ENCODE measurements around the gene TADA2A.

TADA2A gene

DNA sequence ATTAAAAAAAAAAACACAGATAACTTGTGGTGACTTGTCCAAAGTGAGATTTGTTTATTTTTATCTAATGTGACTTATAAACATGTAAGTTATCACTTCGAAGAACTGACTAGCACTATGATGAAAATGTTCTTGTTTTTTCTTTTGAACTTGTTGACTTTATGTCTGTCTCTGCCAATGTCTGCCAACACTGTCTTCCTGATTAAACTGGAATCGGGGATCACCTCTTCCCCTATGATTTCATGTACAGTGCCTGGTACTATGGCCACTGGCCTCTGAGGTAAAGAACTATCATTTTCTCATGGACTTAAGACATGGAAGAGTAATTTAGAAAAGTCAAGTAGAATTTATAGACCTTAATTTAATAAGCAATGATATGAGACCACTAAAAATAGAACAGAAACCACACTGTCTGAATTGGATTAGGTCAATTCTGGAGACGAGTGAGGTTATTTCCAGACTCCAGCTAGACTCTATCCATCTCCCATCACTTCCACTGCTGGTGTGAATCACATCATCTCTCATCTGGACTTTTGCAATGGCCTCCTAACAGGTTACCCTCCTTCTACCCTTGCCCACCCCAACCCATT lies 22.0 kb upstream of the TADA2A start:
- no peaks in the 10 kb centered on the region for H3K9me3 ChIP-seq (ENCODE audit: insufficient read depth, low read depth, low read length)
- H3K79me1 ChIP-seq (ENCODE audit: low read length) = no peaks in the 10 kb centered on the region
- H3K23ac ChIP-seq (ENCODE audit: low read length) = no peak overlapping the region
- no peak overlapping the region for H3K14ac ChIP-seq (ENCODE audit: low read length)
- no peak overlapping the region for H4K8ac ChIP-seq (ENCODE audit: low read depth, low read length)
- no peak overlapping the region for H2AFZ ChIP-seq (ENCODE audit: insufficient read depth, low read length, poor library complexity)
- no peaks in the 10 kb centered on the region for H3K4me1 ChIP-seq (ENCODE audit: control insufficient read depth in 1 of 2, insufficient read depth in 2 of 2, low read length in 2 of 2)
- H2AK5ac ChIP-seq (ENCODE audit: low read length) = no peak overlapping the region
- DNase-seq = no peak
- H3K36me3 ChIP-seq (ENCODE audit: control insufficient read depth in 1 of 2, insufficient read depth in 2 of 2, low read length in 2 of 2) = no peaks in the 10 kb centered on the region
- H3K4me3 ChIP-seq (ENCODE audit: low read depth, low read length) = no peak overlapping the region
- no peak overlapping the region for H4K12ac ChIP-seq (ENCODE audit: low read depth, low read length)
- H2BK12ac ChIP-seq (ENCODE audit: low read length) = no peak overlapping the region
- no peak overlapping the region for H3K4me2 ChIP-seq (ENCODE audit: low read length)
- no peaks in the 10 kb centered on the region for H3K79me2 ChIP-seq (ENCODE audit: control insufficient read depth, insufficient read depth, low read length, poor library complexity)
- no peaks in the 10 kb centered on the region for H3K27me3 ChIP-seq (ENCODE audit: insufficient read depth, low read length)
- no peak overlapping the region for H3K4ac ChIP-seq (ENCODE audit: low read depth, low read length)
- H3K27ac ChIP-seq (ENCODE audit: low read depth, low read length) = no peak overlapping the region
- no peak overlapping the region for H2BK5ac ChIP-seq (ENCODE audit: low read depth, low read length, poor library complexity)
- H3K9ac ChIP-seq (ENCODE audit: low read length) = no peak overlapping the region
- WGBS (ENCODE audit: extremely low coverage, insufficient coverage, insufficient read length) = no CpG with 5 or more reads among the region's 3 CpGs
- no peak overlapping the region for H3K18ac ChIP-seq (ENCODE audit: low read length)
- H2BK120ac ChIP-seq (ENCODE audit: insufficient read depth, low read length, poor library complexity) = no peak overlapping the region
- H4K91ac ChIP-seq (ENCODE audit: low read depth, low read length) = no peak overlapping the region

DNA sequence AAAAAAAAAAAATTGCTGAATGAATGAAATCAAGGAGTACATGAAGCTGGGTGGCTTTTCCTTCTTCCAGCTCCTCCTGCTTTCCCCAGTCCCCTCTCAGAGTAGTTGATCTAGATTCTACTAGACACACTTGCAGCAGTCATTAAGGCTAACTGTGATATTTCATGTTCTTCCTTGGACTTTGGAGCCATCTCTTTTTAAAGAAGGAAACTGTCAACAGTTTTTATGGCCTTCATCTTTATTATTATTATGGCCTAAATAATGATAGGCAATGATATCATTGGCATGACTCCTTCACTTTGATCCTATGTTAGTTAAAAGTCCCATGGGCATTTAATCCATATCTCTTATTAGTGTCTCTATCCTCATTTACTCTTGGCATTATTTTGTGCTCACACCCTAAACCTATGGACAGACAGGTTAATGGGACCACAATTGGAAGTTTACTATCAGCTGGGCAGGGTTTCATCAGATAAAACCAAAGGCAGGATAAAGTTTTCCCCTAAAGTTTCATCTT lies 21.2 kb upstream of the TADA2A start:
- no peak overlapping the region for H4K8ac ChIP-seq (ENCODE audit: low read depth, low read length)
- H3K9ac ChIP-seq (ENCODE audit: low read length) = no peak overlapping the region
- no peaks in the 10 kb centered on the region for H3K36me3 ChIP-seq (ENCODE audit: control insufficient read depth in 1 of 2, insufficient read depth in 2 of 2, low read length in 2 of 2)
- no peak overlapping the region for H4K12ac ChIP-seq (ENCODE audit: low read depth, low read length)
- H2AK5ac ChIP-seq (ENCODE audit: low read length) = no peak overlapping the region
- H3K23ac ChIP-seq (ENCODE audit: low read length) = no peak overlapping the region
- H2AFZ ChIP-seq (ENCODE audit: insufficient read depth, low read length, poor library complexity) = no peak overlapping the region
- H3K4me2 ChIP-seq (ENCODE audit: low read length) = no peak overlapping the region
- no peak overlapping the region for H2BK12ac ChIP-seq (ENCODE audit: low read length)
- H3K79me1 ChIP-seq (ENCODE audit: low read length) = no peaks in the 10 kb centered on the region
- no peaks in the 10 kb centered on the region for H3K9me3 ChIP-seq (ENCODE audit: insufficient read depth, low read depth, low read length)
- no peaks in the 10 kb centered on the region for H3K27me3 ChIP-seq (ENCODE audit: insufficient read depth, low read length)
- no peaks in the 10 kb centered on the region for H3K79me2 ChIP-seq (ENCODE audit: control insufficient read depth, insufficient read depth, low read length, poor library complexity)
- H4K91ac ChIP-seq (ENCODE audit: low read depth, low read length) = no peak overlapping the region
- DNase-seq = no peak
- H3K27ac ChIP-seq (ENCODE audit: low read depth, low read length) = no peak overlapping the region
- H3K4ac ChIP-seq (ENCODE audit: low read depth, low read length) = no peak overlapping the region
- H2BK5ac ChIP-seq (ENCODE audit: low read depth, low read length, poor library complexity) = no peak overlapping the region
- no peaks in the 10 kb centered on the region for H3K4me1 ChIP-seq (ENCODE audit: control insufficient read depth in 1 of 2, insufficient read depth in 2 of 2, low read length in 2 of 2)
- no peak overlapping the region for H3K14ac ChIP-seq (ENCODE audit: low read length)
- no peak overlapping the region for H3K18ac ChIP-seq (ENCODE audit: low read length)
- no peak overlapping the region for H3K4me3 ChIP-seq (ENCODE audit: low read depth, low read length)
- H2BK120ac ChIP-seq (ENCODE audit: insufficient read depth, low read length, poor library complexity) = no peak overlapping the region

DNA sequence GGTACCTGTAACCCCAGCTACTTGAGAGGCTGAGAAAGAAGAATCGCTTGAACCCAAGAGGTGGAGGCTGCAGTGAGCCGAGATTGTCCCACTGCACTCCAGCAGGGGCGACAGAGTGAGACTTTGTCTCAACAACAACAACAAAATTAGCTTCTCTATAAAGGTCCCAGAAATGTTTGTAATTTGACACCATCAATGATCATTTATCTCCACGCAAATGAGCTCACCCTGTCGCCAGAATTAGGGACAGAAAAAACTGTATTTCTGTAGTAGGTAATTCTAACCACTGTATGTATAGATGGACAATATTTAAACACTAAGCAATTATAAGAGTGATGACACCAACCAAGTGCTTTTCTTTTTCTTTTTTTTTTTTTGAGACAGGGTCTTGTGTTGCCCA lies 20.2 kb upstream of the TADA2A start:
- no CpG with 5 or more reads among the region's 5 CpGs for WGBS (ENCODE audit: extremely low coverage, insufficient coverage, insufficient read length)
- Histone ChIP-seq H3K4me1 (ENCODE audit: control insufficient read depth in 1 of 2, insufficient read depth in 2 of 2, low read length in 2 of 2) (no peaks in the 10 kb centered on the region), H3K4me2 (ENCODE audit: low read length) (no peak overlapping the region), H2BK120ac (ENCODE audit: insufficient read depth, low read length, poor library complexity) (no peak overlapping the region), H3K27ac (ENCODE audit: low read depth, low read length) (no peak overlapping the region), H3K79me1 (ENCODE audit: low read length) (no peaks in the 10 kb centered on the region), H3K79me2 (ENCODE audit: control insufficient read depth, insufficient read depth, low read length, poor library complexity) (no peaks in the 10 kb centered on the region), H3K36me3 (ENCODE audit: control insufficient read depth in 1 of 2, insufficient read depth in 2 of 2, low read length in 2 of 2) (no peaks in the 10 kb centered on the region), H3K4me3 (ENCODE audit: low read depth, low read length) (no peak overlapping the region), H3K9me3 (ENCODE audit: insufficient read depth, low read depth, low read length) (no peaks in the 10 kb centered on the region), H3K4ac (ENCODE audit: low read depth, low read length) (no peak overlapping the region), H2BK12ac (ENCODE audit: low read length) (no peak overlapping the region), H3K23ac (ENCODE audit: low read length) (no peak overlapping the region), H3K14ac (ENCODE audit: low read length) (no peak overlapping the region), H2AK5ac (ENCODE audit: low read length) (no peak overlapping the region), H3K27me3 (ENCODE audit: insufficient read depth, low read length) (no peaks in the 10 kb centered on the region), H4K91ac (ENCODE audit: low read depth, low read length) (no peak overlapping the region), H3K18ac (ENCODE audit: low read length) (no peak overlapping the region), H2AFZ (ENCODE audit: insufficient read depth, low read length, poor library complexity) (no peak overlapping the region), H2BK5ac (ENCODE audit: low read depth, low read length, poor library complexity) (no peak overlapping the region), H4K8ac (ENCODE audit: low read depth, low read length) (no peak overlapping the region), H3K9ac (ENCODE audit: low read length) (no peak overlapping the region), H4K12ac (ENCODE audit: low read depth, low read length) (no peak overlapping the region)
- DNase-seq = no peak

DNA sequence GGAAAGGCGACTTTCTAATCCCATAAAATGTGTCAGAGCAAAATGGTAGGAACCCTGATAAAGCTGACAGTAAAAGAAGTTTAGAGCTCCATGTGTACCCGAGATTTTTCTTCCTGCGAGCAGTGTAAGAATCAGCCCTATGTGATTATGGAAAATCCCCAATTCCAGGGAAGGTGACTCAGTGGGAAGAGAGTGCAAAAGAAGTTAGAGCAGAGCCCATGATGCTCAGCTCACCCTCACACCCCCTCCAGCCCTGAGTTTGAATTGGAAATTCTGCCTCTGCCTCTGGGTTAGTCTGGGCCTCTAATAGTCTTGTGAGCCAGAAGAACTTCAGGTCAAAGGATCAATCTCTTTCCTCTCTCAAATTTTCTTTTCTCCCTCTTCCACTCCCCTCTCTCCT lies 18.4 kb upstream of the TADA2A start:
- Histone ChIP-seq H3K4me2 (ENCODE audit: low read length) (no peak overlapping the region), H3K18ac (ENCODE audit: low read length) (no peak overlapping the region), H3K27me3 (ENCODE audit: insufficient read depth, low read length) (no peaks in the 10 kb centered on the region), H3K79me1 (ENCODE audit: low read length) (no peaks in the 10 kb centered on the region), H3K9me3 (ENCODE audit: insufficient read depth, low read depth, low read length) (no peaks in the 10 kb centered on the region), H3K4ac (ENCODE audit: low read depth, low read length) (no peak overlapping the region), H3K4me1 (ENCODE audit: control insufficient read depth in 1 of 2, insufficient read depth in 2 of 2, low read length in 2 of 2) (no peaks in the 10 kb centered on the region), H3K4me3 (ENCODE audit: low read depth, low read length) (no peak overlapping the region), H3K27ac (ENCODE audit: low read depth, low read length) (no peak overlapping the region), H3K79me2 (ENCODE audit: control insufficient read depth, insufficient read depth, low read length, poor library complexity) (no peaks in the 10 kb centered on the region), H4K8ac (ENCODE audit: low read depth, low read length) (no peak overlapping the region), H3K23ac (ENCODE audit: low read length) (no peak overlapping the region), H4K12ac (ENCODE audit: low read depth, low read length) (no peak overlapping the region), H3K9ac (ENCODE audit: low read length) (no peak overlapping the region), H2AK5ac (ENCODE audit: low read length) (no peak overlapping the region), H2AFZ (ENCODE audit: insufficient read depth, low read length, poor library complexity) (no peak overlapping the region), H3K14ac (ENCODE audit: low read length) (no peak overlapping the region), H2BK5ac (ENCODE audit: low read depth, low read length, poor library complexity) (no peak overlapping the region), H3K36me3 (ENCODE audit: control insufficient read depth in 1 of 2, insufficient read depth in 2 of 2, low read length in 2 of 2) (no peaks in the 10 kb centered on the region), H2BK12ac (ENCODE audit: low read length) (no peak overlapping the region), H4K91ac (ENCODE audit: low read depth, low read length) (no peak overlapping the region), H2BK120ac (ENCODE audit: insufficient read depth, low read length, poor library complexity) (no peak overlapping the region)
- WGBS (ENCODE audit: extremely low coverage, insufficient coverage, insufficient read length) = no CpG with 5 or more reads among the region's 3 CpGs
- DNase-seq = no peak
